DND-41 (cell line): ENCODE data around the gene SLC2A14.
"Not testable (repeated sequence)": the region's sequence is repeated elsewhere in the genome, so short reads cannot be mapped to it uniquely, and the experiment has no call there.

Experiments used
- ATAC-seq: fragments of 200-7000 bp; cut with Tn5 transposase; 3 replicates; pipeline ENCODE4 v1.9.1; 2021; ENCODE audit warnings: low read depth; ENCODE audit not compliant: insufficient read depth
- DNase-seq: peaks from one replicate; pipeline ENCODE4 v3.0.0-alpha.2; 2020
- H2AFZ ChIP-seq: 2 replicates; pipeline ENCODE4 v1.6.0; 2012; ENCODE audit warnings: low read depth, low read length
- H3K27ac ChIP-seq: 2 replicates; pipeline ENCODE4 v1.5.1; 2012; ENCODE audit warnings: low read length, inconsistent platforms
- H3K27me3 ChIP-seq: fragments of 200-600 bp; sonication (generic); 2 replicates; pipeline ENCODE4 v1.6.0; 2012; ENCODE audit warnings: low read length, mild to moderate bottlenecking, inconsistent platforms; ENCODE audit not compliant: insufficient read depth, poor library complexity
- H3K36me3 ChIP-seq: 2 replicates; pipeline ENCODE4 v1.5.1; 2012; ENCODE audit warnings: low read length, inconsistent platforms; ENCODE audit not compliant: insufficient read depth
- H3K4me1 ChIP-seq: 2 replicates; pipeline ENCODE4 v1.5.1; 2012; ENCODE audit warnings: mild to moderate bottlenecking, low read length; ENCODE audit not compliant: insufficient read depth
- H3K4me2 ChIP-seq: 2 replicates; pipeline ENCODE4 v1.6.0; 2012; ENCODE audit warnings: mild to moderate bottlenecking, moderate library complexity, low read length, inconsistent platforms; ENCODE audit not compliant: insufficient read depth
- H3K4me3 ChIP-seq, 2 experiments: fragments of 200-600 bp in 1 of 2; shearing (Covaris generic) in 1 of 2; 2 replicates each; pipeline ENCODE4 v1.5.1; 2012 to 2016; ENCODE audit warnings: inconsistent platforms in 2 of 2, low read length in 2 of 2, mild to moderate bottlenecking in 2 of 2, low read depth in 1 of 2, moderate library complexity in 1 of 2
- H3K79me2 ChIP-seq: 2 replicates; pipeline ENCODE4 v1.6.0; 2012; ENCODE audit warnings: low read length, inconsistent platforms; ENCODE audit not compliant: insufficient read depth
- H3K9ac ChIP-seq: 2 replicates; pipeline ENCODE4 v1.6.0; 2012; ENCODE audit warnings: low read depth, mild to moderate bottlenecking, inconsistent platforms, low read length, moderate library complexity
- H3K9me3 ChIP-seq: 2 replicates; pipeline ENCODE4 v1.5.1; 2012; ENCODE audit warnings: low read length, moderate library complexity, mild to moderate bottlenecking, inconsistent platforms; ENCODE audit not compliant: insufficient read depth, severe bottlenecking
- H4K20me1 ChIP-seq: 2 replicates; pipeline ENCODE4 v1.6.0; 2012; ENCODE audit warnings: low read length; ENCODE audit not compliant: insufficient read depth
- CTCF ChIP-seq: IDR thresholded peaks from 2 replicates; pipeline ENCODE4 v1.5.1; 2012; ENCODE audit warnings: borderline replicate concordance, low read length, moderate library complexity, mild to moderate bottlenecking; ENCODE audit not compliant: poor library complexity, severe bottlenecking; ENCODE audit errors: extremely low read depth
- EZH2 ChIP-seq: IDR thresholded peaks from 3 replicates; pipeline ENCODE4 v1.6.1; 2012; ENCODE audit warnings: borderline replicate concordance, low read depth, mild to moderate bottlenecking, moderate library complexity, low read length, inconsistent platforms; ENCODE audit not compliant: severe bottlenecking

Gene SLC2A14

GRCh38 chr12:7859552-7859951 is 13.2 kb downstream of the SLC2A14 start:
- TF ChIP-seq EZH2, result no peak
- TF ChIP-seq CTCF, result no peak
- H3K36me3 ChIP-seq, result no peaks in the 10 kb centered on the region
- no peak overlapping the region for H3K4me2 ChIP-seq
- DNase-seq (no peak), ATAC-seq (no peak)
- no peak overlapping the region for H3K9ac ChIP-seq
- H3K27me3 ChIP-seq, result peaks cover 11% of the 10 kb centered on the region
- no peaks in the 10 kb centered on the region for H3K9me3 ChIP-seq
- no peaks in the 10 kb centered on the region for H3K79me2 ChIP-seq
- no peaks in the 10 kb centered on the region for H3K4me1 ChIP-seq
- no peak overlapping the region for H3K4me3 ChIP-seq
- no peak overlapping the region for H2AFZ ChIP-seq
- H3K27ac ChIP-seq, result no peak overlapping the region
- no peaks in the 10 kb centered on the region for H4K20me1 ChIP-seq

GRCh38 chr12:7857971-7858370 is 14.7 kb downstream of the SLC2A14 start:
- Histone ChIP-seq H3K27ac (no peak overlapping the region), H3K9ac (no peak overlapping the region), H4K20me1 (no peaks in the 10 kb centered on the region), H3K27me3 (peaks cover 11% of the 10 kb centered on the region), H3K4me3 (no peak overlapping the region), H2AFZ (no peak overlapping the region), H3K4me2 (no peak overlapping the region), H3K9me3 (no peaks in the 10 kb centered on the region), H3K79me2 (no peaks in the 10 kb centered on the region), H3K4me1 (no peaks in the 10 kb centered on the region), H3K36me3 (no peaks in the 10 kb centered on the region)
- DNase-seq, result no peak
- ATAC-seq, result no peak
- TF ChIP-seq EZH2 (no peak), CTCF (no peak)

GRCh38 chr12:7856516-7856915 is 16.2 kb downstream of the SLC2A14 start:
- H3K4me3 ChIP-seq, result no peak overlapping the region
- no peaks in the 10 kb centered on the region for H3K36me3 ChIP-seq
- no peaks in the 10 kb centered on the region for H3K79me2 ChIP-seq
- TF ChIP-seq CTCF (no peak), EZH2 (no peak)
- no peaks in the 10 kb centered on the region for H3K4me1 ChIP-seq
- ATAC-seq (no peak), DNase-seq (no peak)
- peaks cover 11% of the 10 kb centered on the region for H3K27me3 ChIP-seq
- no peak overlapping the region for H3K9ac ChIP-seq
- no peak overlapping the region for H3K4me2 ChIP-seq
- no peak overlapping the region for H2AFZ ChIP-seq
- no peaks in the 10 kb centered on the region for H3K9me3 ChIP-seq
- H4K20me1 ChIP-seq, result no peaks in the 10 kb centered on the region
- H3K27ac ChIP-seq, result no peak overlapping the region

GRCh38 chr12:7853557-7853956 is 19.2 kb downstream of the SLC2A14 start:
- Histone ChIP-seq H3K4me2 (no peak overlapping the region), H3K4me1 (no peaks in the 10 kb centered on the region), H3K27me3 (peaks cover 11% of the 10 kb centered on the region), H3K27ac (no peak overlapping the region), H3K9ac (no peak overlapping the region), H2AFZ (no peak overlapping the region), H3K9me3 (no peaks in the 10 kb centered on the region), H4K20me1 (no peaks in the 10 kb centered on the region), H3K36me3 (no peaks in the 10 kb centered on the region), H3K79me2 (no peaks in the 10 kb centered on the region), H3K4me3 (no peak overlapping the region)
- ATAC-seq, result no peak
- no peak for TF ChIP-seq CTCF
- TF ChIP-seq EZH2, result no peak
- no peak for DNase-seq

GRCh38 chr12:7851622-7852081 is 21.1 kb downstream of the SLC2A14 start:
- not testable (repeated sequence) for H3K36me3 ChIP-seq, H2AFZ ChIP-seq, H3K9ac ChIP-seq

More at GRCh38 chr12:7851622-7852081, 21.1 kb downstream of the SLC2A14 start:
- not testable (repeated sequence) for H3K4me2 ChIP-seq, H3K9me3 ChIP-seq, H3K4me1 ChIP-seq, DNase-seq, H3K4me3 ChIP-seq, ATAC-seq, H3K79me2 ChIP-seq, H3K27ac ChIP-seq, H4K20me1 ChIP-seq
- peaks cover 11% of the 10 kb centered on the region for H3K27me3 ChIP-seq
